C4-2B (cell line): ENCODE measurements around the gene GAS2L2.
"Not testable (repeated sequence)": the region's sequence is repeated elsewhere in the genome, so short reads cannot be mapped to it uniquely, and the experiment has no call there.

Experiments
- CTCF ChIP-seq: fragments of 450-650 bp; conservative IDR thresholded peaks from 2 replicates; pipeline ENCODE4 v1.5.1; 2017; ENCODE audit warnings: mild to moderate bottlenecking
- ZFX ChIP-seq: fragments of 450-650 bp; IDR thresholded peaks from 2 replicates; pipeline ENCODE4 v1.6.1; 2017

GRCh38 chr17:35751541-35751940 lies 1.5 kb downstream of the GAS2L2 start:
- not testable (repeated sequence) for TF ChIP-seq CTCF, ZFX
